Measurements from ENCODE around the gene ABHD1.

Gene ABHD1

GRCh38 chr2:27121906-27122305 lies 1.7 kb upstream of the ABHD1 start:
- DNase-seq (ENCODE audit: extremely low spot score), result no peak
- TF ChIP-seq L3MBTL2 (conservative IDR thresholded peaks at IDR 0.05) (no peak), ARNT (IDR thresholded peaks at IDR 0.05) (no peak), SUZ12 (IDR thresholded peaks at IDR 0.05) (no peak), ZNF384 (IDR thresholded peaks at IDR 0.05) (no peak), LEF1 (IDR thresholded peaks at IDR 0.05; ENCODE audit: borderline replicate concordance) (no peak), BHLHE40 (IDR thresholded peaks at IDR 0.05; ENCODE audit: borderline replicate concordance) (no peak), ELF4 (IDR thresholded peaks at IDR 0.05) (no peak), TARDBP (IDR thresholded peaks at IDR 0.05) (no peak), SP1 (IDR thresholded peaks at IDR 0.05) (no peak), PKNOX1 (IDR thresholded peaks at IDR 0.05) (no peak), FOXA1 (IDR thresholded peaks at IDR 0.05) (no peak), HDGF (IDR thresholded peaks at IDR 0.05; ENCODE audit: borderline replicate concordance) (no peak), CTBP1 (IDR thresholded peaks at IDR 0.05; ENCODE audit: borderline replicate concordance) (no peak), NFRKB (IDR thresholded peaks at IDR 0.05) (no peak), FOXM1 (IDR thresholded peaks at IDR 0.05; ENCODE audit: borderline replicate concordance) (no peak), FOXK2 (IDR thresholded peaks at IDR 0.05) (no peak)
- CTCF ChIA-PET, result interaction anchor here (0.6 kb wide), 1 partner anchor 105 kb away, joined by 3 read pairs; no protein-coding TSS in a partner anchor
- POLR2A ChIA-PET, result no interaction called here

GRCh38 chr2:27122791-27123190 lies 824 bp upstream of the ABHD1 start:
- ChIA-PET POLR2A (interaction anchor here (0.7 to 3.8 kb wide), 7 partner anchors 8 to 83 kb away, joined by 3 to 42 read pairs (median 5); partner anchors contain the start of genes KHK and PREB), CTCF (interaction anchor here (1.2 to 1.8 kb wide), 2 partner anchors 34 to 35 kb away, joined by 3 to 5 read pairs; no protein-coding TSS in a partner anchor)
- no peak for TF ChIP-seq ZNF384 (IDR thresholded peaks at IDR 0.05)
- TF ChIP-seq PKNOX1 (IDR thresholded peaks at IDR 0.05), result no peak
- TF ChIP-seq L3MBTL2 (conservative IDR thresholded peaks at IDR 0.05), result no peak
- no peak for TF ChIP-seq ELF4 (IDR thresholded peaks at IDR 0.05)
- TF ChIP-seq FOXM1 (IDR thresholded peaks at IDR 0.05; ENCODE audit: borderline replicate concordance), result no peak
- no peak for TF ChIP-seq LEF1 (IDR thresholded peaks at IDR 0.05; ENCODE audit: borderline replicate concordance)
- no peak for TF ChIP-seq SP1 (IDR thresholded peaks at IDR 0.05)
- TF ChIP-seq NFRKB (IDR thresholded peaks at IDR 0.05), result no peak
- TF ChIP-seq FOXA1 (IDR thresholded peaks at IDR 0.05), result no peak
- no peak for TF ChIP-seq TARDBP (IDR thresholded peaks at IDR 0.05)
- no peak for TF ChIP-seq ARNT (IDR thresholded peaks at IDR 0.05)
- TF ChIP-seq FOXK2 (IDR thresholded peaks at IDR 0.05), result no peak
- no peak for TF ChIP-seq BHLHE40 (IDR thresholded peaks at IDR 0.05; ENCODE audit: borderline replicate concordance)
- TF ChIP-seq CTBP1 (IDR thresholded peaks at IDR 0.05; ENCODE audit: borderline replicate concordance), result no peak
- no peak for DNase-seq (ENCODE audit: extremely low spot score)

GRCh38 chr2:27125104-27125503 lies 1.5 kb downstream of the ABHD1 start:
- no peak for DNase-seq (ENCODE audit: extremely low spot score)
- CTCF ChIA-PET, result no interaction called here
- TF ChIP-seq ZNF384 (IDR thresholded peaks at IDR 0.05), result peak; percentile 74
- TF ChIP-seq SP1 (IDR thresholded peaks at IDR 0.05), result no peak
- TF ChIP-seq FOXM1 (IDR thresholded peaks at IDR 0.05; ENCODE audit: borderline replicate concordance), result no peak
- POLR2A ChIA-PET, result interaction anchor here (0.7 to 3.8 kb wide), 3 partner anchors 8 to 159 kb away, joined by 3 to 42 read pairs (median 3); partner anchors contain the start of gene PREB

GRCh38 chr2:27126252-27126710 lies 2.7 kb downstream of the ABHD1 start:
- CTCF ChIA-PET, result no interaction called here
- POLR2A ChIA-PET, result interaction anchor here (3.8 kb wide), 1 partner anchor 7 kb away, joined by 42 read pairs; the partner anchor contains the start of gene PREB
- TF ChIP-seq L3MBTL2 (conservative IDR thresholded peaks at IDR 0.05), result peak; percentile 46; the same call in 1 of the 2 replicates
- TF ChIP-seq TARDBP (IDR thresholded peaks at IDR 0.05), result no peak
- peak; percentile 63 for TF ChIP-seq PKNOX1 (IDR thresholded peaks at IDR 0.05)
- no peak for DNase-seq (ENCODE audit: extremely low spot score)

GRCh38 chr2:27127883-27128667 lies 4.5 kb downstream of the ABHD1 start:
- ChIA-PET CTCF (interaction anchor here (0.7 kb wide), 1 partner anchor 41 kb away, joined by 3 read pairs; the partner anchor contains the start of gene KHK), POLR2A (interaction anchor here (0.5 kb wide), 1 partner anchor 97 kb away, joined by 3 read pairs; no protein-coding TSS in a partner anchor)
- no peak for DNase-seq (ENCODE audit: extremely low spot score)
- TF ChIP-seq LEF1 (IDR thresholded peaks at IDR 0.05; ENCODE audit: borderline replicate concordance) (no peak), PKNOX1 (IDR thresholded peaks at IDR 0.05) (no peak), HDGF (IDR thresholded peaks at IDR 0.05; ENCODE audit: borderline replicate concordance) (no peak), SUZ12 (IDR thresholded peaks at IDR 0.05) (no peak), SP1 (IDR thresholded peaks at IDR 0.05) (no peak), FOXA1 (IDR thresholded peaks at IDR 0.05) (no peak), ZNF384 (IDR thresholded peaks at IDR 0.05) (no peak), L3MBTL2 (conservative IDR thresholded peaks at IDR 0.05) (no peak), CTBP1 (IDR thresholded peaks at IDR 0.05; ENCODE audit: borderline replicate concordance) (no peak), FOXM1 (IDR thresholded peaks at IDR 0.05; ENCODE audit: borderline replicate concordance) (no peak), ARNT (IDR thresholded peaks at IDR 0.05) (no peak)

All from HEK293T (cell line).